ENCODE results near the gene GKN2. TPM values are rescaled to one million over a fixed set of nuclear protein-coding genes. Genes with fewer than 3 reads are reported as not detected.

The GKN2 gene
- total RNA-seq = not detected in 2 replicates

GRCh38 chr2:68952887-68953521, at the start of gene GKN2:
TSS of gene GKN2 (minus strand) at chr2:68952893. CDS start at chr2:68952861, 32 bp downstream.

GRCh38 chr2:68974251-68974650, 21.6 kb upstream of the GKN2 start, which contains the start of gene GKN1:
TSS of gene GKN1 (plus strand) at chr2:68974636. CDS start at chr2:68974678, 42 bp downstream.

Other genes starting within 250 kb of the GKN2 start
- 4.3 and 6.5 TPM in 2 replicates for gene ARHGAP25, start 218.1 kb downstream of the GKN2 start, total RNA-seq
- gene BMP10, start 81.5 kb downstream of the GKN2 start, total RNA-seq = not detected in 2 replicates
- gene GKN1, start 21.7 kb upstream of the GKN2 start, total RNA-seq = not detected in 2 replicates
- 132 and 150 TPM in 2 replicates for gene ANTXR1, start 60.3 kb upstream of the GKN2 start, total RNA-seq

All from cardiac atrium fibroblast (primary cell).